Measurements from ENCODE around the gene E2F6. TPM values are rescaled to one million over a fixed set of nuclear protein-coding genes. Genes with fewer than 3 reads are reported as not detected.
A peak's percentile ranks its signal among the peaks of the same experiment; 100 is the strongest.

E2F6 gene
- total RNA-seq, 1 experiment from 2014 or later: 16.6 TPM

DNA sequence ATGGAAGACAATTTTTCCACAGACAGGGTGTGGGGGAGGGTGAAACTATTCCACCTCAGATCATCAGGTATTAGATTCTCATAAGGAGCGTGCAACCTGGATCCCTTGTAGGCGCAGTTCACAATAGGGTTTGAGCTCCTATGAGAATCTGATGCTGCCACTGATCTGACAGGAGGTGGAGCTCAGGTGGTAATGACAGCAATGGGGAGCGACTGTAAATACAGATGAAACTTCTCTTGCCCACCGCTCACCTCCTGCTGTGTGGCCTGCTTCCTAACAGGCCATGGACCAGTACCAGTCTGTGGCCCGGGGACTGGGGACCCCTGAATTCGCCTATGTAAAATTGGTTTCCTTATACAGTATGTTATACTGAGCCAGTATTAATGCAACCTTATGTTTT, 27.3 kb upstream of the E2F6 start:
- DNase-seq (ENCODE audit: low read depth): no peak

- no peak for DNase-seq (ENCODE audit: low read depth)
Measured at GRCh38 chr2:11492720-11493119, 26.8 kb upstream of the E2F6 start.

GRCh38 chr2:11492244-11492643, 26.3 kb upstream of the E2F6 start:
- no peak for DNase-seq (ENCODE audit: low read depth)

GRCh38 chr2:11491348-11491933, 25.5 kb upstream of the E2F6 start:
- no peak for DNase-seq (ENCODE audit: low read depth)

DNA sequence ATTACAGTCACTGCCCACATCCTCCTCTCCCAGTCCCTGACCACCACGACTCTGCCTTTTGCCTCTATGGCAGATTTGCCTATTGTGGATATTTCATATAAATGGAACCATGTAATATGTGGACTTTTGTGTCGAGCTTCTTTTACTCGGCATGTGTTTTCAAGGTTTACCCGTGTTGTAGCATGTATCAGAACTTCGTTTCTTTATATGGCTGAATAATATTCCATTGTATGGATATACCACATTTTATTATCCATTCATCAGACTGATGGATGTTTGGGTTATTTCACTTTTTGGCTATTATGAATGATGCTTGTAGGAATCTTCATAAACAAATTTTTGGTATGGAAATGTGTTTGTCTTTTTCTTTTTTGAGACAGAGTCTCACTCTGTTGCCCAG, 24.2 kb upstream of the E2F6 start:
- DNase-seq (ENCODE audit: low read depth): no peak

DNA sequence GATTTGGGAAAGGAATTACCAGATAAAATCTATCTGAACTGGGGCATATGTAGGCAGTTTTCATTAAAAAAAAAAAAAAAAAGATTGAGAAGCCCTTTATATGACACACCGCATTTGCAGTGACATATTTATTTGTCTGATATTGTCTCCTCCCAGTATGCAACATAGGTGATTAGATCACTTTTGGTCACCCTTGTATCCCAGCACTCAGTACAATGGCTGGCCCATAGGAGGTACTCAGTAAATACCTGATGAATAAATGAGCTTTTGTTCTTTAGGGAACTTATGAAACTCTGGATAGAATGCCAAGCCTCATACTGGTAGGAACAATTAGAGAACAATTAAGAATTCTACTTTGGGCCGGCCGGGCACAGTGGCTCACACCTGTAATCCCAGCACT, 22.8 kb upstream of the E2F6 start:
- DNase-seq (ENCODE audit: low read depth): no peak

- no peak for DNase-seq (ENCODE audit: low read depth)
Measured at GRCh38 chr2:11483806-11484617, 18.1 kb upstream of the E2F6 start.

DNA sequence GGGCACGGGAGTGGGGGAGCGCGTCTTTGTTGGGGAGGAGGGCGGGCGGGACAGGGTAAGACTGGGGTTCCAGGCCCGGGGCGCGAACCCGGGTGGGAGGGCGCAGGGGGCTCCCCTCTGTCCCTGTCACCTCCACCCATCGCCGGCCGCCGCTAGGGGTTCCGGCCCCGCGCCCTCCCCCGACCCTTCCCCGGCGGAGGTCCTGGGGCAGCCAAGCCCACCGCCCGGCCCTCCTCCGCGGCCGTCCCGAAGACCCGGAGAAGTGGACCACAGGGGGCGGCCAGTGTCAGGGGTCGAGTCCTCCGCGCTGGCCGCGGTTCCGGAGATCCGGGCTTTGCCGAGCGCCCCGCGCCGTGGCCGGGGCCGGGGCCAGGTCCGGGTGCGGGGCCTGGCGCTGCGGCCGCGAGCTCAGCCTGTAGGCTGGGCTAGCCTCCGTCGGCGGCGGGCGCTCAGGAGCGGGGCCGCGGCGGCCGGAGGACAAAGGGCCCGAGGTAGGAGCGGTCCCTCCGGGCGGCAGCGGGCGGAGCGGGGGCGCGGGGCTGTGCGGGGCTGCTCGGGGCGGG, 16.6 kb upstream of the E2F6 start:
- DNase-seq (ENCODE audit: low read depth): no peak

- DNase-seq (ENCODE audit: low read depth): no peak
Measured at GRCh38 chr2:11481789-11482472, 16.0 kb upstream of the E2F6 start.

GRCh38 chr2:11481426-11481788, 15.4 kb upstream of the E2F6 start:
- DNase-seq (ENCODE audit: low read depth): no peak

DNA sequence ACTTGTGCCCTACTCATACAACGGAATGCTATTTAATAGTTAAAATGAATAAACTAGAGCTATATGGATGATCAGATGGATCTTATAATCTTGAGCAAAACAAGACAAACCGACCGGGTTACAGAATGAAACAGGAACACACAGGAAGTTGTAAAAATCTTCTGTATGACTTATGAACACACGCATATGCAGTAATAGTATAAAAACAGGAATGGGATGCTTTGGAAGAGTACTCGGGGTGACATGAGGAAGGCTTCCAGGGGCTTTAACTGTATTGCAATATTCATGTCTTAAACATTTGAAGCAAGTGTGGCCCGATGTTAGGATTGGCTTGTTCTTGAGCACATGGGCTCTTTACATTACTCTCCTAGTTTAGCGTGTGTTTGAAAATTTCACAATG, 14.9 kb upstream of the E2F6 start:
- DNase-seq (ENCODE audit: low read depth): no peak

GRCh38 chr2:11480406-11480805, 14.4 kb upstream of the E2F6 start:
- DNase-seq (ENCODE audit: low read depth): no peak

DNA sequence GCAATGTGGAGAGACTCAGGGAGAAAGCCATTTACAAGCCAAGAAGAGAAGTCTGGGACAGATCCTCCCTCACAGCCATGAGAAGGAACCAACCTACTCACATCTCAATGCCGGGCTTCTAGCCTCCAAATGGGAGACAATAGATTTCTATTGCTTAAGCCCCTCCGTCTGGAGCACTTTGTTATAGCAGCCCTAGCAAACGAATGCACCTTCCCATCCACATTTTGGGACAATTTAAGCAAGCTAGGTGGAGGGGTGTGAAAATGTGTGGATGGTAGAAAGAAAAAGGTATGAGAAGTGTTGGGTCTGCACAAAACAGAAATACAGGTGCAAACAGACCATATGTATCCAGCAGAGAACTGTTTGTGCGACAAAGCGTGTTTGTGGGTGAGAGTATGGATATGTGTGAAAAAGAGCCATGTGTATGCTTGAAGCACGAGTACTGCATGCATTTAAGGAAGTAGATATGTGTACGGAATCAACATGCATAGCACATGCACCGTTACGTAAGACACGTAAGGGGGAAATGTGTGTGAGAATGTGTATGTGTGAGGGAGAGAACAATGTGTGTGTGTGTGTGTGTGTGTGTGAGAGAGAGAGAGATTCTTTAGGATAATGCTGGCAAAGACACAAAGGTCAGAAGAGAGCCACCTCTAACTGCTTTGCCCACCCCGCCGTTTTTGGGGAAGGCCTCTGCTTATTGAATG, 13.1 kb upstream of the E2F6 start:
- DNase-seq (ENCODE audit: low read depth): no peak

DNA sequence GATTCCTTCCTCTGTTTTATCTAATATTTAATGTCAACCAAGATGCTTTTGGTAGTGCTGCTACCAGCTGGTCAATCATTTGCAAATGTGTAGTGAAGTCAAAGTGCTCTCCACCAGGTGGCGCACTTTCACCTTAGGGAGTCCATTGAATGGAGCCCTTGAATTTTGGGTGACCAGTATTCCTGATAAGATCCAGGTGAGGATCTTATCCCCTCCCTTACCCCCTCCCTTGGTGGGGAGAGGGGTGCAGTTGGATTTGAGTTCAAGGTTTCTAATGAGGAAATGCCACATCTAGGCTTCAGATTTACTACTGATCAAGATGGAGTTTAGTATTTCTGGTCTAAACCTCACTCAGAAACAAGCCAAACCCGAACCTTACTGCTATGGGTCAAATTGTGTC, 12.0 kb upstream of the E2F6 start:
- DNase-seq (ENCODE audit: low read depth): peak; percentile 77

DNA sequence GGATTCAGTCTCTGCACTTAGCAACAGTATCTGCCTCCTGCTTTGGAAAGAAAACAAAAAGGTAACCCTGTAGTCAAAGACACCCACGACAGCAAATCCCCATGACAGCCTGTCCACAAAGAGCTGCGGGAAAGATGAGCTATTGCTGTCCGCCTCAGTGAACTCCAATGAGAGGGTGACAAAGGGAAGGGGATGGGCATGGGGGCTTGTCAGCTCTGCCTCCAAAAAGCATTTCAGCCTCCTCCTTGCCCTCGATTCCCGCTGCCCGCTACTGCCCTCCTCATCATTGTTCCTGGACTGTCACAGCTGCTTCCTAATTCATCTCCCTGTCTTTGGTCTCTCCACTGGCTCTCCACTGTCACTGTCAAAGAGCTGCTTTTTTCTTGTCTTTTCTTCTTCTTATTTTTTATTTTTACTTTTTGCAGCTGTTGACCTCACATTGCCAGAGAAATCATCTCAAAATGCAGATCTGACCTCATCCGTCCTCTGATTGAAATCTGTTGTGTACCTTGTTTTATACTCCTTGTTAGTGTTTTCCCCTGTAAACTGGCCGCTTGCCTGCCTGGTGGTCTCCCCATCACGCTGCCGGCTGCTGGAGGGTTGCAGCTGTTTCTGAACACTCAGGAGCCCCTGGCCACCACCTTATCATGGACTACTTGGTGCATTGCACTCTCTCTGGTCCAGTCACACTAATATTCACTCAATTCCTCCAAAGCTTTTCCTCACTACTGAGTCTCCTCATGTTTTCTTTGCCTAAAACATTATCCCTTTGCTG, 7.9 kb upstream of the E2F6 start:
- DNase-seq (ENCODE audit: low read depth): peak; percentile 9

- no peak for DNase-seq (ENCODE audit: low read depth)
Measured at GRCh38 chr2:11467749-11468148, 1.8 kb upstream of the E2F6 start.

DNA sequence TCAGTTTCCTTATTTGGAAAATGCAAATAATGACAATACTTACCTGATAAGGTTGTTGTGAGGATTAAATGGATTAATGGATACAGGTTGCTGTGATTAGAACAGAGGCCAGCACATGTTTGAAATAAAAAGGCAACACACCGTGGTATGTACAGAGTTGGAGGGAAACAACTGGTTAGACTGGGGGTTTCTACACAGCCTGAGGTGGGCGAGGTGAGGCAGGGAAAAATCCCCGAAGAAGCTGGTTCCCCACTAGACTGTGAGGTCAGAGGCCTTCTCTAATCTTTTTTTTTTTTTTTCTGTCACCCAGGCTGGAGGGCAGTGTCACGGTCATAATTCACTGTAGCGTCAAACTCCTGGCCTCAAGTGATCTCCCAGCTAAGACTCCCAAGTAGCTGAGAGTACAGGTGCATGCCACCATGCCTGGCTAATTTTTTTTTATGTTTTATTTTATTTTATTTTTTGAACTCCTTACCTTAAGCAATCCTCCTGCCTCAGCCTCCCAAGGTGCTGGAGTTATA, 1.2 kb upstream of the E2F6 start:
- no peak for DNase-seq (ENCODE audit: low read depth)

DNA sequence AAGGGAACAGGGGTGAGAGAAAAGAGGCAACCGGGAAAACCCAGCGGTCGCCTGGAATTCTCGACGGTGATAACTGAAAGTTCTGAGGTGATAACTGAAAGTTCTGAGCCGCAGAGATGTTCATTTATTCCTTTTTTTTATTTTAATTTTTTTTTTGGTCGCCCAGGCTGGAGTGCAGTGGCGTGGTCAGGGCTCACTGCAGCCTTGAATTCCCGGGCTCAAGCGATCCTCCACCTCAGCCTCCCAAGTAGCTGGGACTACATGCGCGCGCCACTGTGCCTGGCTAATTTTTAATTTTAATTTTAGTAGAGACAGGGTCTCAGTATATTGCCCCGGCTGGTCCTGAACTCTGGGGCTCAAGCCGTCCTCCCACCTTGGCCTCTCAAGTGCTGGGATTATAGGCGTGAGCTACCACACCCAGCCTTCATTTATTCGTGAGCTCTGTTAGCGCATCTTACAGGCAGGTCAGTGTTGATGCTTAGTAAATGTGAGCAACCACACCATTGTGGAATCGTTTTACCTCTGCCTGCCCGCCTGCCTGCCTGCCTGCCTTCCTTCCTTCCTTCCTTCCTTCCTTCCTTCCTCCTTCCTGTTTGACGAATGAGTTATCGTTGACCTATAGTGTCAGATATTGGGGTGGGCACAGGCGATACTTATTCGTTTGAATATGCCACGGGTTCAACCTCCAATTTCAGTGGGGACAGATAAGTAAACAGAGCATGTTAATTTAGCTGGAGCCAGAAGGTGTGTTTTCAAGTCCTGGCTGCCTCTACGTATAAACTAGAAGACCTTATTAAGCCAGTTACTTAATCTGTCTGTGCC, 557 bp upstream of the E2F6 start:
- no peak for DNase-seq (ENCODE audit: low read depth)

- DNase-seq (ENCODE audit: low read depth): no peak
Measured at GRCh38 chr2:11465110-11465484, 864 bp downstream of the E2F6 start.

- DNase-seq (ENCODE audit: low read depth): no peak
Measured at GRCh38 chr2:11459816-11460215, 6.1 kb downstream of the E2F6 start.

All from M059J (cell line).